Measurements from ENCODE around the gene DENND6B. TPM values are rescaled to one million over a fixed set of nuclear protein-coding genes. Genes with fewer than 3 reads are reported as not detected.

Gene DENND6B
- total and polyA plus RNA-seq, 2 experiments from 2014 or later = 0.71 to 1.3 TPM

- H3F3A ChIP-seq (replicated peaks; ENCODE audit: low read depth) = no peaks in the 10 kb centered on the region
- H2AFZ ChIP-seq = no peak overlapping the region
- no peaks in the 10 kb centered on the region for H3K4me1 ChIP-seq (ENCODE audit: insufficient read depth)
- no peaks in the 10 kb centered on the region for H3K36me3 ChIP-seq (ENCODE audit: insufficient read depth)
- no peak overlapping the region for H3K27ac Mint-ChIP-seq
- ATAC-seq (no peak), DNase-seq (ENCODE audit: low spot score) (no peak)
- H3K4me2 ChIP-seq = no peak overlapping the region
- H3K79me2 ChIP-seq (replicated peaks; ENCODE audit: insufficient read depth) = no peaks in the 10 kb centered on the region
- H4K20me1 ChIP-seq (replicated peaks; ENCODE audit: insufficient read depth) = no peaks in the 10 kb centered on the region
- H3K36me3 Mint-ChIP-seq (ENCODE audit: low read depth) = no peaks in the 10 kb centered on the region; the same call in 2 of the 3 replicates
- TF ChIP-seq ZNF114 (CRISPR knock-in tag; IDR thresholded peaks at IDR 0.05) (no peak), CREB1 (CRISPR knock-in tag; IDR thresholded peaks at IDR 0.05; ENCODE audit: low read depth) (no peak), ZNF331 (CRISPR knock-in tag; IDR thresholded peaks at IDR 0.05; ENCODE audit: low read depth) (no peak), NANOG (IDR thresholded peaks at IDR 0.05; ENCODE audit: borderline replicate concordance) (no peak), POLR2AphosphoS5 (IDR thresholded peaks at IDR 0.05; ENCODE audit: low read depth) (no peak), EZH2phosphoT487 (IDR thresholded peaks at IDR 0.05; ENCODE audit: unreplicated experiment) (no peak), JUNB (IDR thresholded peaks at IDR 0.05; ENCODE audit: unreplicated experiment) (no peak), REST (IDR thresholded peaks at IDR 0.05; ENCODE audit: unreplicated experiment) (no peak), EZH2 (IDR thresholded peaks at IDR 0.05; ENCODE audit: low read depth, unreplicated experiment) (no peak), ZNF462 (CRISPR knock-in tag; IDR thresholded peaks at IDR 0.05) (no peak), STAT1 (IDR thresholded peaks at IDR 0.05; ENCODE audit: unreplicated experiment) (no peak)
- TF ChIP-seq, protein P1, sequence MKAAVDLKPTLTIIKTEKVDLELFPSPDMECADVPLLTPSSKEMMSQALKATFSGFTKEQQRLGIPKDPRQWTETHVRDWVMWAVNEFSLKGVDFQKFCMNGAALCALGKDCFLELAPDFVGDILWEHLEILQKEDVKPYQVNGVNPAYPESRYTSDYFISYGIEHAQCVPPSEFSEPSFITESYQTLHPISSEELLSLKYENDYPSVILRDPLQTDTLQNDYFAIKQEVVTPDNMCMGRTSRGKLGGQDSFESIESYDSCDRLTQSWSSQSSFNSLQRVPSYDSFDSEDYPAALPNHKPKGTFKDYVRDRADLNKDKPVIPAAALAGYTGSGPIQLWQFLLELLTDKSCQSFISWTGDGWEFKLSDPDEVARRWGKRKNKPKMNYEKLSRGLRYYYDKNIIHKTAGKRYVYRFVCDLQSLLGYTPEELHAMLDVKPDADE (IDR thresholded peaks at IDR 0.05) = no peak
- TF ChIP-seq, protein P2, sequence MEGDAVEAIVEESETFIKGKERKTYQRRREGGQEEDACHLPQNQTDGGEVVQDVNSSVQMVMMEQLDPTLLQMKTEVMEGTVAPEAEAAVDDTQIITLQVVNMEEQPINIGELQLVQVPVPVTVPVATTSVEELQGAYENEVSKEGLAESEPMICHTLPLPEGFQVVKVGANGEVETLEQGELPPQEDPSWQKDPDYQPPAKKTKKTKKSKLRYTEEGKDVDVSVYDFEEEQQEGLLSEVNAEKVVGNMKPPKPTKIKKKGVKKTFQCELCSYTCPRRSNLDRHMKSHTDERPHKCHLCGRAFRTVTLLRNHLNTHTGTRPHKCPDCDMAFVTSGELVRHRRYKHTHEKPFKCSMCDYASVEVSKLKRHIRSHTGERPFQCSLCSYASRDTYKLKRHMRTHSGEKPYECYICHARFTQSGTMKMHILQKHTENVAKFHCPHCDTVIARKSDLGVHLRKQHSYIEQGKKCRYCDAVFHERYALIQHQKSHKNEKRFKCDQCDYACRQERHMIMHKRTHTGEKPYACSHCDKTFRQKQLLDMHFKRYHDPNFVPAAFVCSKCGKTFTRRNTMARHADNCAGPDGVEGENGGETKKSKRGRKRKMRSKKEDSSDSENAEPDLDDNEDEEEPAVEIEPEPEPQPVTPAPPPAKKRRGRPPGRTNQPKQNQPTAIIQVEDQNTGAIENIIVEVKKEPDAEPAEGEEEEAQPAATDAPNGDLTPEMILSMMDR (conservative IDR thresholded peaks at IDR 0.05; ENCODE audit: low read depth in 2 of 2) = no peak
- no peaks in the 10 kb centered on the region for H3K27me3 ChIP-seq (ENCODE audit: insufficient read depth)
- peaks cover 9% of the 10 kb centered on the region for H3K27me3 Mint-ChIP-seq (ENCODE audit: insufficient read depth, low read depth, poor library complexity)
- H3K4me3 Mint-ChIP-seq = no peak overlapping the region
- no peak overlapping the region for H3K27ac ChIP-seq (ENCODE audit: low read depth)
- no peaks in the 10 kb centered on the region for H3K9me3 Mint-ChIP-seq
- H3K4me1 Mint-ChIP-seq = peaks cover 6% of the 10 kb centered on the region
- H3K4me3 ChIP-seq = no peak overlapping the region
- H3K9me2 ChIP-seq (ENCODE audit: insufficient read depth) = no peaks in the 10 kb centered on the region
Observed at GRCh38 chr22:50316114-50317065, 10.4 kb downstream of the DENND6B start.

Measured in GM23338 (cell line).